ENCODE measurements around the gene ZNF470.

DNA sequence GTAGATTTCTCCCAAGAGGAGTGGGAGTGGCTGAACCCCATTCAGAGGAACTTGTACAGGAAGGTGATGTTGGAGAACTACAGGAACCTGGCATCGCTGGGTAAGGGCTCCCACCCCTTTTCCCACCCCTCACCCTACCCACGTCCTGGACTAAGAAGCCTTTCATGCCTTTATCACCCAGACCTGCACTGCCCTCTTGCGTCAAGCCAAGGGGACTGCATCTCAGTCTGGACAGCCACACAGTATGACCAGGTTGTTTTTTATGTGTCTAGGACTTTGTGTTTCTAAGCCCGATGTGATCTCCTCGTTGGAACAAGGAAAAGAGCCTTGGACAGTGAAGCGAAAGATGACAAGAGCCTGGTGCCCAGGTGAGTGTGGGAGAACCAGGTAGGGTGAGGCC, 19.7 kb upstream of the ZNF470 start:
- no peak for TF ChIP-seq CTCF (IDR thresholded peaks at IDR 0.05)
- TF ChIP-seq POLR2A (IDR thresholded peaks at IDR 0.05) = no peak
